Thyroid gland (tissue), 4 donors: Measurements from ENCODE around the gene KAZN.

Experiments
- CTCF ChIP-seq, 6 experiments: fragments of 200-600 bp in 3 of 6; fragments of 450-650 bp in 3 of 6; sonication (generic) in 3 of 6; IDR thresholded peaks; one replicate each; pipeline ENCODE4 v1.5.1; 2016 to 2019; ENCODE audit warnings: antibody characterized with exemption in 6 of 6, mild to moderate bottlenecking in 2 of 6, inconsistent platforms in 1 of 6, moderate library complexity in 1 of 6
- POLR2A ChIP-seq, 2 donors: fragments of 450-650 bp; IDR thresholded peaks; one replicate each; pipeline ENCODE4 v1.6.1; 2017; ENCODE audit warnings: antibody characterized with exemption in 2 of 2, mild to moderate bottlenecking in 2 of 2, moderate library complexity in 1 of 2

DNA sequence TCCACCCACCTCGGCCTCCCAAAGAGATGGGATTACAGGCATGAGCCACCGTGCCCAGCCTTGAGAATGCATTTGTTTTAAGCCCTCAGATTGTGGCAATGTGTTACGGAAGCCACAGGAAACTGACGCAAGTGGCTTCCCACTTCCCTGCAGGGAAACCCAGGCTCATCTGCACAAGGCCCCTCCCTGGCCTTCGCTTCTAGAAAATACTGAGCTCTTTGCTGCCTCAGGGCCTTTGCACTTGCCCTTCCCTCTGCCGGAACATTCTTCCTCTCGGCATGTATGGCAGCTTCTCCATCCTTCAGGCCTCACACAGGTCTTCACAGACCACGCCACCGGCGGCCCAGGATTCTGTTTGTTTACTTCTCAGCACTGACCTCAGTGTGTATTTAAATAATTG lies 418.0 kb downstream of the KAZN start:
- TF ChIP-seq POLR2A (IDR thresholded peaks at IDR 0.05) (no peak), CTCF (IDR thresholded peaks at IDR 0.05) (no peak)
